GM18508 (cell line): Measurements from ENCODE around the gene IQSEC3.

Experiments
- ATAC-seq: cut with Tn5 transposase; IDR thresholded peaks from one replicate; pipeline ENCODE4 v1.9.1; 2021; ENCODE audit warnings: moderate number of reproducible peaks; ENCODE audit not compliant: insufficient read depth, unreplicated experiment

IQSEC3 gene

DNA sequence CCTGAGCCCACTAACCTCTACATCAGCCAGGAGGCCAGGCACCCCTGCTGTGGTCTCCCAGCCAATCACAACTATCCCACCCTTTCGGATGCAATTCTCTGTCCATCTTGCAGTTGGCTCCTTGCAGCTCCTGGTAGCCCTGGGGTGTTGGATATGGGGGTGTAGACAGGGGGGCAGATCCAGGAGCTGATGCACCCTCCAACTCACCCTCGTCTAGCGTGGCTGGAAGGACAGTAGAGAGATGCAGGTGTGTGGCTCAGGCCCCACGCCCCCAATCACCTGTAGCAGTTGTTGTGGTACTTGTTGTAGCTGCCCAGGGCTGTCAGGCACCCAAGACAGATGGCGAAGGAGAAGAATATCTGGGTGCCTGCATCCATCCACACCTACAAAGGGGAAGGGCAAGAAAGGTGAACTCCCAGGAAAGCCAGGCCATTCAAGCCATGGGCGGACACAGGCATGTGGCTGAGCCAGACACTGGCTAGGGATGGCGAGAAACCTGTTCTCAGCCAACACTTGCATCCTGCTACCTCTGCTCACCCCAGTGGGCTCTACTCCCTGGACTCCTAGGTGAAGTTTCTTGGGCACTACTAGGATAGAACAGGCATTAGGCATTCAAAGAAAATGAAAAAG is 160.8 kb downstream of the IQSEC3 start:
- ATAC-seq = no peak
